Jurkat, Clone E6-1 (cell line): ENCODE results near the gene RABGAP1.
A peak's percentile ranks its signal among the peaks of the same experiment; 100 is the strongest.

Experiments used
- DNase-seq: peaks from one replicate; pipeline ENCODE4 v3.0.0-alpha.2; 2011; ENCODE audit warnings: low read depth, low spot score
- H3K4me3 ChIP-seq: 2 replicates; pipeline ENCODE4 v1.5.1; 2011; ENCODE audit warnings: mild to moderate bottlenecking, low read length, control low read depth, moderate library complexity

The RABGAP1 gene

DNA sequence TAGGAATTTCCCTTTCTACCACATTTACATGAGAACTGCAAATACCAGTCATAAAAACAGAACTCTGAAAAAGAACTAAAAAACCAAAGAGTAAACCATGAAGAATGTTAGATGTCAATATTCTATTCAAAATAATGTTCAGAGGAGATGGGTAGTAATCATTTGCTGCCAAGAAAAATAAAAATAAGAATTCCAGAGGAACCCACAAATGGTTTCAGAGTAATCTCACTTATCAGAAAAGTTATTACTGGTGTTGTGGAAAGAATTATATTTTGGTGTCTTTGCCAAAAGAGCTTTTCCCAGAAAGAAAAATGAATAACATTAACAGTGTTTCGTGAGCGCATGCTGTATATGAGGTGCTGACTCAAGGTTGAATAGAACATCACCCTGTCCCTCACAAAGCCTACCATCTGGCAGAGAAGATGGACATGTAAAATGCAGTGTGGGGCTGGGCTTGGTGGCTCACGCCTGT lies 128.2 kb downstream of the RABGAP1 start:
- no peak for DNase-seq
- H3K4me3 ChIP-seq = no peak overlapping the region

DNA sequence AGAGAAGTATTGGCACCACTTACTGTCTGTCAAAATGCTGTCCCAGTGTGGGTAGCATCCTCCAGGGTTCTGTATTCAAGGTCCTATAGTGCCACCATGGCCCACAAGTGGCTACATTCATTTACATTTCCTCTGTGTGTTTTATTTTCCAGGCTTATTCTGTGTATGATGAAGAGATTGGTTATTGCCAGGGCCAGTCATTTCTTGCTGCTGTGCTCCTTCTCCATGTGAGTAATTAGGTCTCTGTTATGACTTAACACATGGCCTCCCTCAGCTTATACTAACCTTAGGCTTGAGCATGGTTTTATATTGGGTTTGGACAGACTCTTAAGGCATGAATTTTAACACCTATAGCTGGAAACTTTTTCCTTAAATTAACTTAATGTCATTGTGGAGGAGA lies 129.4 kb downstream of the RABGAP1 start:
- DNase-seq = no peak
- no peak overlapping the region for H3K4me3 ChIP-seq

DNA sequence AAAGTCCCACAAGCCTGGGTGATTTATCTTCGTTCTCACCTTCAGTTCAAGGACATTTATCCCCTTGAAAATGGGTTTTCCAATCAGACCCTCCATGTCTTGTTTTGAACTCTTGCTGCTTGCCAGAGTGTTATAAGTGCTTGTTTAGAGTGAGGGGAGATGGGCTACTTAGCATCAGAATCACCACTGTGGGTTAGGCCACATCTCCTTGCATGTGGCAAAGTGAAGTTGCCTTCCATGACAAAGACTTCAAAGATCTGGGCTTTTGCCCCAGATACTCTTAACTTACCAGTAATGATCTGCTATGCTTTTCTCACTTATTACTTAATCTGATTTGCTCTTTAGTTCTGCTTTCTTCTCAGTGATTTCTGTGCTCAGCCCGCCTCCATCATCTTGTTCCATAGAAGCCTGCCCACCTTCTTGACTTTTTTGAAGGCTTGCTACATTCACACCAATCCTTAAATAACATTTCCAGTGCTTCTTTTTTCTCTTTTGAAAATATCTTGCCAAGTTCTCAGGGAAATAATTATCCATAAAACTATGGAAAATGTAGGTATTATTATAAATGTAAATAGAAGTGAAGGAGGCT lies 131.7 kb downstream of the RABGAP1 start:
- no peak overlapping the region for H3K4me3 ChIP-seq
- DNase-seq = no peak

DNA sequence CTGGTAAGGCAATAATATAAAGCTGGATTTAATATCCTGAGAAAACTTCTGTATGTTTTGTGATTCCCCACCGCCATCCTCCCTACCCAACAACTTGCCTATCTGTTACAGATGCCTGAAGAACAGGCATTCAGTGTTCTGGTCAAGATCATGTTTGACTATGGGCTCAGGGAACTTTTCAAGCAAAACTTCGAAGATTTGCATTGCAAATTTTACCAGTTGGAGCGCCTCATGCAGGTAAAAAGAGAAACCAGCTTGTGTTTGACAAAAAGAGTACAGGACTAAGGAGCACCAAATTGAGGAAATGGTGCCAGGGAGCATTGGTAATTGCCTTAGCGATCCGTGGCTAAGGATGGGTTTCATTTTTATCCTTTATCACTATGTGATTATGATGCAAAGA lies 132.6 kb downstream of the RABGAP1 start:
- no peak for DNase-seq

DNA sequence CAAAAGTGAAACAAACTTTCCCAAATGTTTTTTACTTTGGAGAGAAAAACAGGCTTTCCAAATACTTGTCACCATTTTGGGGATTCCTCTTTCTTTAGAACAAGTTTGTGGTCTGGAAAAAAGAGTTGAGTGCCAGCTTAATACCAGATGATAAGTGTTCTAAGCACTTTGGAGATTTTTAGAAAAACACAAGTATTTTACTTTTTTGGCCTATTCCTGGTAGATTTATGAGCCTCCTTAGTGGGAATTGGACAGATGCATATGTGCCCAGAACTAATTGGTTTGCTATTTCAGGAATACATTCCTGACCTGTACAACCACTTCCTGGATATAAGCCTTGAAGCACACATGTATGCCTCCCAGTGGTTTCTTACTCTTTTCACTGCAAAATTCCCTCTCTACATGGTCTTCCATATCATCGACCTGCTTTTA lies 133.2 kb downstream of the RABGAP1 start:
- no peak overlapping the region for H3K4me3 ChIP-seq
- no peak for DNase-seq

More for the DNA sequence above, 132.6 kb downstream of the RABGAP1 start:
- H3K4me3 ChIP-seq = no peak overlapping the region

DNA sequence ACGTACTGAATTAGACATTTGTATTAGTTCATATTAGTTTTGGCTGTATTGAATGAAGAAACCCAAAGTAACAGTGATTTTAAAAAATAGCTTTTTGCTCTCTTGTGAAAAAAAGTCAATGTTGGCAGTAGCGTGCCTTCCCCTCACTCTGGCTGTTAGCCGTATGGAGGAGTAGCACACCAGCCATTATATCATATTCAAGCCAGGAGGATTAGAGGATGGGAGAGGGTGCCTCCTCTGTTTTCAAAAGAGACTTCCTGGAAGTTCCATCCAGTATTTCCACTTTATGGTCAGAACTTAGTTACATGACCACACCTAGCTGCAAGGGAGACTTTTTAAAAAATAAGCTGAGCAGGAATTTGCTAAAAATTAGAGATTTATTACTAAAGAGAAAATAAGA lies 133.8 kb downstream of the RABGAP1 start:
- no peak for DNase-seq
- H3K4me3 ChIP-seq = no peak overlapping the region

DNA sequence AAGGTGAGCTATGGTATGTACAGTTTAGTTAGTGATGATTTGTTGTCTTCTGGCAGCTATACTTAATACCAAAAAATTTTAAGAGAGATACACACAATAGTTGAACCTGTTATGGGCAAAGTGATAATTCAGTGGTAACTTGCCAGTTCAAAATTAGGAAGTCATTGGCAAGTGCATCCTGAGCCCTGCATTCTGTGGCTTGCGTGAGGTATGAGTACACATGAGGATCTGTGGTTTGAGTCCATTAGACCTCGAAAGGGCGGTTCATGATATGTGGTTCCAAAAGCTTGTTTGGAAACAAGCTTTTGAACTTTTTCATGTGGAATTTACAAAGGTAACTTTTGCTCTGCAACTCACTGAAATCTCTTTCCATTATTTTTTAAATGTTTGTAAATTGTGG lies 139.6 kb downstream of the RABGAP1 start:
- no peak overlapping the region for H3K4me3 ChIP-seq
- DNase-seq = no peak

DNA sequence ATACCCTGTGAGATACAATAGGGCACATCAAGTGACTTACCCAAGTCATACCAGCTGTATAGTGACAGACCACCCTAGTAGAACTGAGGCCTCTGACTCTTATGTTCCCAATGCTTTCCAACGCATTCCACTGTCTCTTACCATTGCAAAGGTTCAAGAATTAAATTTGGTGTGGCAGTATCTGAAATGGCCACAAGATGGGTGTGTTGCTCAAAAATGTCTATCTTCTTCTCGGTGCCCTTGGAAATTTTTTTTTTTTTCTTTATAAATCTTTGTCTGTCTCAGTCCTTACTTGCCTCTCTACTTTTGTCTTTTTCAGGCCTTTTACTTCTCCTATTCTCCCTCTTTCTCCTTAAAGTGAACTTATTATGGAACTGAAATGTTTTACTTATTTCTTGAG lies 141.0 kb downstream of the RABGAP1 start:
- peak; percentile 37 for DNase-seq

DNA sequence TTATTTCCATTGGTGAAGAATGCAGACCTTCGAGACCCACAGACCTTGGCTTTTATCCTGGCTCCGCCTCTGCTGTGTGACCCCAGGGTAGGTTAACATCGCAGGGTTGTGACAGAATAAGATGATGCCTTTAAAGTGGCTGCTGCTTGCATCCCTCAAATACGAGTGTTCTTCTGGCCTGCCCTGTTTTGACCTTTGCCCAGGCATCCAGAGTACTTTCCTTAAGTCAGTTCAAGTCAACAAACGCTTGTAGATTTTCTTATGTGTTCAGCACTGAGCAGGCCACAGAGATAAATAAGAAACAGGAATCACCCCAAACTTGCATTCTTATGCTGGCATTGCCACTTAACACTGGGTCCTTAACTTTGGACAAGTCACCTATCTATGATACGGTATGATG lies 142.9 kb downstream of the RABGAP1 start:
- no peak overlapping the region for H3K4me3 ChIP-seq
- DNase-seq = no peak

More for the DNA sequence above, 141.0 kb downstream of the RABGAP1 start:
- no peak overlapping the region for H3K4me3 ChIP-seq

DNA sequence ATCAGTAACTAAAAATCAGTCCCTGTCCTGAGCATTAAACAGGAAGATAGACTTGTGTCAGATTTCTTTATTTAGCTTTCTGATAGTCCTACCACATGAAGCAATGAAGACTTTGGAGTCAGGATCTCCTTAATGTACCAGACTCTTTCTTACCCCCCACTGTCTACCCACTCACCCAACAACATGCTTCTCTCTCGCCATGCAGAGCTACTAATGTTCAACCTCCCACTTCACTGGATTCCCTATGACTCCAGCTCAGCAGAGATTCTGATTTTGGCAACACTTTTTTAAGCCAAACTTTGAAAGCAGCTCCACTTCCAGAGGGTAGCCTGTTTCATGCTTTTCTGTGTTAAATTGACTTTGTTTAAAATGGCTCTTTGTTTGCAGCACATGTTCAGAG lies 143.4 kb downstream of the RABGAP1 start:
- H3K4me3 ChIP-seq = no peak overlapping the region

DNA sequence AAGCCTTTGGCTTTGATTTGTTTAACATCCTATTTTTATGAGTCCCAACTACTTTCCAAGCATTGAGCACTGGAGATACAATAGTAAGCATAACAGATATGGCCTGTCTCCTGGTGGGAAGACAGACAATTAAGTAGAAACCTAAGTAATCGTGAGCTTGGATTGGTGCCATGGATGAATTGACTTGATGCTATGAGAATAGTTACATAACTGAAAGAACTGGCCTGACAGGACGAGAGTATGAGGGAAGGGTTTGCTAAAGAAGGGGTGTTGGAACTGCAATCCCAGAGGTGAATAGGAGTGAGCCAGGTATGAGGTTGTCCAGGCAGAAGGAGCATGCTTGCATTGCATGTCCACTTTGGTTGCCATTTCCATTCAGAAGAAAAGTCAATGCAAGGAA lies 145.1 kb downstream of the RABGAP1 start:
- no peak overlapping the region for H3K4me3 ChIP-seq
- no peak for DNase-seq

More for the DNA sequence above, 143.4 kb downstream of the RABGAP1 start:
- DNase-seq = no peak

DNA sequence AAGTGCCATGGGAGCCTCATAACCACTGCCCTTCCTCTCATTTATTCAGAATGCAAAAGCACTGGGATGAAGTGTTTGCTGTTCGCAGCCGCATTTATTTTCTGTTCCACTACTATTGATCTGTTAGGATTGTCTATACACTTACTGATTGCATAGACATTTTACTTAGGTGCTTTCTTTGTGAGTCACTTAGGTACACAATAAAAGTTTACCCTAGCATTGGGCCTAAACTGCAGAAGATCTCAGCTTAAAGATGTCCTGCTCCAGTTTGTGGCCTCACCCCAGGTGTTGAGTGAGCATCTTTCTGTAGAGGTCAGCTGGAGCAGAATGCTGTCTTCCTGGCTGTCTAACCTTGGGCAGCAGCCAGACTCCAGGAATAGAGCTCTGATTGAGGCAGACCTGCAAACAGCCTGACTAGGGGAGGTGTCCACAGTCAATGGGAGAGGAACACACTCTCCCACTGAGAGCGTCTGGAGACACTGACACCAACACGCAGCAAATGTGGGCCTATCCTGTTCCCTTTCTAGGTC lies 146.6 kb downstream of the RABGAP1 start:
- no peak overlapping the region for H3K4me3 ChIP-seq
- DNase-seq = no peak

DNA sequence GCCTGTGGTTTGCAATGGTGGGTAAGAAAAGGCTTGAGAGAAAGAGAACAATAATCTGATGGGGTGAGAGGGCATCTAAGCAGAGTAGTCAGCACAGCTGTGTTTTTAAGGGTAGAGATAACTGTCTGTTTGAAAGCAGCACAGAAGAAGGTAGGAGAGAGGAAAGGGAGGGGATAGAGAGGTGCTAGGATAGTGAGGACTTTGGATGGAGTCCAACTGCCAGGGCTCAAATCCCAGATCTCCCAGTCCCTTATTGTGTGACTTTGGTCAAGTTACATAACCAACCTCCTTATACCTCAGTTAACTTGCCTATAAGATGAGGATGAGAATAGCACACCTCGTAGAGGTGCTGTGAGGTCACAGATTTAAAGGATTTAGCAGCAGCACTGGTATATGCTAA lies 148.2 kb downstream of the RABGAP1 start:
- no peak overlapping the region for H3K4me3 ChIP-seq
- DNase-seq = no peak

DNA sequence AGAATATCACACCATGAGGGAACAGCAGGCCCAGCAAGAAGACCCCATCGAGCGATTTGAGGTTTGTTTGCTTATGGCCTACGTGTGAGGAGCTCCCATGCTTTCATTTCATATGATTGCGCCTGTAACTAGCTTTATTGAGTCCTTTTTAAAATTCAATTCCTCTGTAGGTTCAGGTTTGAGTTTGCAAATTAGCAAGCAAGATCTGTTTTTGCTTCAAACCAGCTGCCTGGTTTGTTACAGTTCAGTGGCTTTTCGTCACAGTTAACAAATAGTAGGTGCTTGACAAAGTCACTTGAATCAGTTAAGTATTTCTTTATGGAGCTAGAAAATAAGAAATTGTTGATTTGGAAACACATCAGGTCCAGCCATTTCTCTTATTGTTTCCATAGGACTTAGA lies 149.0 kb downstream of the RABGAP1 start:
- DNase-seq = no peak
- H3K4me3 ChIP-seq = no peak overlapping the region

DNA sequence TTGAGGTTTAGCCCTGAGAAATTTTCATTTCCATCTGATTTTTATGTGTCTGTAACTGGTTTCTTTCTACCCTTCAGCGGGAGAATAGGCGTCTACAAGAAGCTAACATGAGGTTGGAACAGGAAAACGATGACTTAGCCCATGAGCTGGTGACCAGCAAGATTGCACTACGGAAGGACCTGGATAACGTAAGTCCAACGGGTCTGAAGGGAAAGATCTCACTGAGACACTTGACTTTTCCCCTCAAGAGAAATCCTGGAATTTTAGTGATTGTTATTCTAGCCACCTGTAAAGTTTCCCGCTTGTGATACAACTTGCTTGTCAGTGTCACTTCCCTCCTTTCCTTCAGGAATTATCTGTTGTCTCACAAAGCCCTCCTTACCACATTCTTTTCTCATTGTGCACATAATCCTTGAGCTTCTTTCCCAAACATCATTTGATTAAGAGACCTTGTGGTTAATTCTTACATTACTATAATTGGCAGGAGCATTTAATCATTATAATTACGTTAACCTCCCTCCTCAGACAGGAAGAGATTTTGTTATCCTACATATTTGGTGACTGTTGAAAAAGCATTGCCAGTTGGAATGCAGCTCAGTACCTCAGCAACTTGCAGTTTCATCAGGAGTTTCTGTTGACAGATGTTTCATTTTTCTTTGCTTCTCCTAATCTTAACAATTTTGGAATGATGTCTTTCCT lies 149.5 kb downstream of the RABGAP1 start:
- no peak overlapping the region for H3K4me3 ChIP-seq
- DNase-seq = no peak

DNA sequence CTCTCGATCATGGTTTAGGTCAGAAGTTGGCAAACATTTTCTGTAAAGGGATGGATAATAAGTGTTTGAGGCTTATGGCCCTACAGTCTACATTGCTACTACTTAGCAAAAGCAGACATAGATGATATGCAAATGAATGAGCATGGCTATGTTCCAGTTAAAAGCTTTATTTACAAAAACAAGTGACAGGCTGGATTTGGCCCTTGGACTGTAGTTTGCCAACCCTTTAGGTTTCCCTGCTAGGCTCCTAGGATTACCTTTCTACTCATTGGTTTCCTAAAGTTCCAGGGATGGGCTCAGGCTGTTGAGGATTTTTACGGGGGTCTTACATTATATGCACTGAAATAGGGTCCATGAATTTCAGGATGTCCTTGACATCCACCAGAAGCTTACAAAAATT lies 150.1 kb downstream of the RABGAP1 start:
- no peak for DNase-seq
- no peak overlapping the region for H3K4me3 ChIP-seq

DNA sequence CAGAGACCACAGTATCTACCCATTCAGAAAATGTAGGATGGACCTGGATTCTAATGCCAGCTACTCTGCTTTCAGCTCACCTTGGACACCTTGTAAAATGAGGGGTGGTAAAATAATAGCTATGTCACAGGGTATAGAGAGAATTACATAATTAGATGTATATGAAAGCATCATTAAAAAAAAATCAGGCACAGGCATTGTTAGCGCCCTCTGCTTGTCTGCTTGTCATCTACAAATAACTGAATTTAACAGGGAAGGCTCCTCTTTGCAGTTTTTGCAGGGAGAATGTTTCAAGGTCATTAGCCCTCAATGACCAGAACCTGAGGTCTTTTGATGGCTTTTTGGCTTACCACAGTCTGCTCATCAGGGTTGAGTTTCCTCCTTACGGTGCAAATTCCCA lies 150.6 kb downstream of the RABGAP1 start:
- H3K4me3 ChIP-seq = no peak overlapping the region
- no peak for DNase-seq

DNA sequence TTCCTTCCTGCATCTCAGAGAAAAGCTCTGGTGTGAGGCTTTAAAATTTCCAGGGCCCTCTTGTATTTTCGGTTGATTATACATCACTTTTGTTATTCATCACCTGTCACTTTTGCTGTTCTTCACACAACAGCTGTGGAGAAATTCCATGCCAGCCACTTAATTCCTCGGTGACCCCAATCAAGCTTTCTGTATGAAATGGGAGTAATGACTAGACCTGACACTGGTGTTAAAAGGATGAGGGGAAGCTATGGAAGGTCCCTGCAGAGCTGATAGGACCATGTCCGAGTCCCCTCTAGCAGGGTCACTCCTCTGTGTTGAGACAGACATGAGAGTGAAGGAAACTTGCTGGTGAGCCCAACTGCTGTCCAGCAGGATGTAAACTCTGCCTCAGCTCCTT lies 152.3 kb downstream of the RABGAP1 start:
- H3K4me3 ChIP-seq = no peak overlapping the region
- no peak for DNase-seq

DNA sequence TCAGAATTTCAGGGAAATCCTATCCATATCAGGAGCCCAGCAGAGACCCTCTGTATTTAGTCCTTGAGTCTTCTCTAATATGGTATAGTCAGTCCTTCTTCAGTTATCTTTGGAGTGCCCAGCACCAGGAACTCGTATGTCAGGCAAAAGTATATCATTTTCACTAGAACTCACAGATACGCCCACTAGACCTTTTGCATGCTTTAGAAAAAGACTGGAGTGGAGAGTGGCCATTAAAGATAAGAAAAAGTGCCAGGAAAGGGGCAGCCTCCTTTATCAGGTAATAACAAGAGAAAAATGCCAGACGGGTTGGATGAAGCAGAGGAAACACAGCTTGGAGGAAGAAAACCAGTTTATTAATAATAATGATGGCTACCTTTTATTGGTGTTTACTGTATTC lies 156.2 kb downstream of the RABGAP1 start:
- H3K4me3 ChIP-seq = no peak overlapping the region
- DNase-seq = no peak

DNA sequence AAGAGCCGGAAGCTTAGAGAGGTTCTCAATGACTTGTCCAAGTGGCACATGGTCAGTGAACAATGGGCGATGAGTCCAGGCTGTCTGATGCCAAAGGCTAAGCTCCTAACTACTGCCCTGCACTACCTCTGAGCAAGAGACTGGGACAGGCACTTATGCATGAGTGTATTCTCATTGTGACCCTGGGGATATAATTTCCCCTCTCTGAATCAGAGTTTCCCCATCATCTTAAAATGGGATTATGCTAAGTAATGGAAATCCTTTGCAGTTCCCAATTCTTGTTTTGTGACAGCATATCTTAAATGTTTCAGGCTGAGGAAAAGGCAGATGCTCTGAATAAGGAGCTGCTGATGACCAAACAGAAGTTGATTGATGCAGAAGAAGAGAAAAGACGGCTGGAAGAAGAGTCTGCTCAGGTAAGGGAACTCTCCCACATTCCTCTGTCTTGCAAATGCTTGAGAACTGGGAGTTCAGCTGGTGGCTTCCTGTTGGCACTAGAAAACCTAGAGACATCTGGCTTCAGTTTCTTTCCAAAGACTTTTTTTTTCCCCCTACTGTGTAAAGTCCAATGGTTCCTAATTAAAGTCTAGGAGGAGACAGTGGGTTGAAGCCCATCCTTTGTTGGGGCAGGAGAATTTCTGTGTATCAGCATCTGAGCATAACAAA lies 156.7 kb downstream of the RABGAP1 start:
- no peak overlapping the region for H3K4me3 ChIP-seq
- no peak for DNase-seq
